ENCODE data around the gene SRCAP.

Gene SRCAP

DNA sequence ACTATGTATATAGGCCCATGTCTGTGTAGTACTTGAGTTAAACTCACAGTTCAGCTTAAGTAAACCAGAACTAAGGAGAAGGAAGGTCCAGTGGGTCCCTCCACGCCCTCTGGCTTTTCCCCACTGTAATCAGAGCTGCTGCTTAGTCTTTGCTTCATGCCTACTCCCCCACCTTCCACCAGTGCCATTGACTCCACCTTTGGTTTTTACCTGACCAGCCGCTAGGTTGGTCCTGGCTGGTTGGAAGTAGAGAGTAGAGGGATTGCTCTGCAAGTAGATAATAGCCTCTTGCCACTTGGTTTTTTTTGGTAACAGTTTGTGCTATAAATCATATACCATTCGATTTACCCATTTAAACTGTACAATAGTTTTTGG, 26.4 kb downstream of the SRCAP start:
- TF ChIP-seq CTCF (IDR thresholded peaks at IDR 0.05; ENCODE audit: extremely low read depth, missing control alignments), result no peak
- DNase-seq (ENCODE audit: low spot score), result no peak

DNA sequence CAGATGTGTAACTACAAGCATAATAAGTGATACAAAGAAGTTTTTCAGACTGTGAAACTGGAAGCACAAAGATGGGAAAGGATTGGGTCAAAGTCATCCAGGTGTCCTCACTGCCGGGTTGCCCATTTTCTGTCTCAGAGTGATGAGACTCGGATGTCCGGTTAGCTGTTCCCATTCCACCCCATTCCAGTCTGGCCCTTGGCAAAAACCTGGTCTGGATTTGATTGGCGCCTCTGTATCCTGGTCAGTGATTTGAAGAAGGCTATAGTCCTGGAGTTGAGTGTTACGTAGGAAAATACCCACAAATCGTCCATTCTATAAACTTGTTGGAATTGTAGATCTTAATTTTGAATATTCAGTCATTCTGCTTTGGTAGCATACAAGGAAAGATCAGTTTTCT, 29.4 kb downstream of the SRCAP start:
- no peak for TF ChIP-seq CTCF (IDR thresholded peaks at IDR 0.05; ENCODE audit: extremely low read depth, missing control alignments)
- DNase-seq (ENCODE audit: low spot score), result no peak

DNA sequence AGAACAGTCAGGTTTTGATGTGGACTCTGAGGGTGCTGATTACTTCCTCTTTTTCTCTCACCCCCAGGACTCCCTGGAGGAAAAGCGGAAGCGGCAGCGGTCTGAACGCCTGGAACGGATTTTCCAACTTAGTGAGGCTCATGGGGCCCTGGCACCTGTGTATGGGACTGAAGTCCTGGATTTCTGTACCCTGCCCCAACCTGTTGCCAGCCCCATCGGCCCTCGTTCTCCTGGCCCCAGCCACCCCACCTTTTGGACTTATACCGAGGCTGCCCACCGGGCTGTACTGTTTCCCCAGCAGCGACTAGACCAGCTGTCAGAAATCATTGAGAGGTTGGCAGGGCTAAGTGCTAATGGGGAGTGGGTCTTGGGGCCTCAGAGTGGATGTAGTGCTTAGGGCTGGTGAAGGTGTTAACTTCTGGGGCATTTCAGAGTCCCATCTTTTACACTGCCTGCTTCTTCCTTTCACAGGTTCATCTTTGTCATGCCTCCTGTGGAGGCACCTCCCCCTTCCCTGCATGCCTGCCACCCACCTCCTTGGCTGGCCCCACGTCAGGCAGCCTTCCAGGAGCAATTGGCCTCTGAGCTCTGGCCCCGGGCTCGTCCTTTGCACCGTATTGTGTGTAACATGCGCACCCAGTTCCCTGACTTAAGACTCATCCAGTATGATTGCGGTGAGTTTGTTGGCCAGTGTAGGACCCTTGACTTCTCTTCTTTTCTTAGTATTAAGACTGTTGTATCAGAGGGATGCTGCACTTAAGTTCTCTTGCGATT, 30.1 kb downstream of the SRCAP start:
- no peak for DNase-seq (ENCODE audit: low spot score)
- no peak for TF ChIP-seq CTCF (IDR thresholded peaks at IDR 0.05; ENCODE audit: extremely low read depth, missing control alignments)

DNA sequence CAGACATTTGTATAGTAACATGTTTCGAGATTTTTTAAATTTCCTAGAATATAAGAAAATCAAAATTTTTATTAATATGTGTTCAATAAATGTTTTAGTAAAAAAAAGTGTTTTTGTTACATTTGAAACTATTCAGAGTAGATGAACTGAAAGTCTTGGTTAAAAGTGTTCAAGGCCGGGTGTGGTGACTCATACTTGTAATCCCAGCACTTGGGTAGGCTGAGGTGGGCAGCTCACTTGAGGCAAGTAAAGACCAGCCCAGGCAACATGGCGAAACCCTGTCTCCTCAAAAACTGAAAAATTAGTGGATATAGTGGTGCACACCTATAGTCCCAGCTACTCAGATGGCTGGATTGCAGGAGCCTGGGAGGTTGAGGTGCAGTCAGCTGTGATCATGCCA, 32.4 kb downstream of the SRCAP start:
- no peak for TF ChIP-seq CTCF (IDR thresholded peaks at IDR 0.05; ENCODE audit: extremely low read depth, missing control alignments)

GRCh38 chr16:30736995-30737793, 38.2 kb downstream of the SRCAP start:
- no peak for TF ChIP-seq CTCF (IDR thresholded peaks at IDR 0.05; ENCODE audit: extremely low read depth, missing control alignments)
- DNase-seq (ENCODE audit: low spot score), result no peak

More for the DNA sequence above, 32.4 kb downstream of the SRCAP start:
- no peak for DNase-seq (ENCODE audit: low spot score)

- DNase-seq (ENCODE audit: low spot score), result no peak
- TF ChIP-seq CTCF (IDR thresholded peaks at IDR 0.05; ENCODE audit: extremely low read depth, missing control alignments), result no peak
These were observed 39.0 kb downstream of the SRCAP start for GRCh38 chr16:30737794-30738648.
